Activated naive CD4-positive, alpha-beta T cell treated with anti-CD3 and anti-CD28 coated beads, Interleukin-2, amount 10 ng/mL, durations not matched to agents 7 days and 5 days (primary cell): ENCODE data around the gene ACVR1.

Experiments used
- CTCF ChIA-PET: fragments of 350-600 bp; sonication (Branson Sonifier 250); formaldehyde crosslinking; loops from one replicate; lab custom pipeline; 2021; ENCODE audit warnings: antibody characterized with exemption; lab: Charles Lee
- DNase-seq: peaks from one replicate; pipeline ENCODE4 v3.0.0-alpha.2; 2020
- H3K27ac Mint-ChIP-seq: one replicate; pipeline ENCODE4 v1.8.0; 2021; ENCODE audit warnings: mild to moderate bottlenecking, moderate library complexity, mixed read lengths
- H3K27me3 Mint-ChIP-seq: one replicate; pipeline ENCODE4 v1.8.0; 2021; ENCODE audit warnings: mild to moderate bottlenecking, mixed read lengths
- H3K36me3 Mint-ChIP-seq: one replicate; pipeline ENCODE4 v1.8.0; 2021; ENCODE audit warnings: mixed read lengths
- H3K4me1 Mint-ChIP-seq: one replicate; pipeline ENCODE4 v1.8.0; 2021; ENCODE audit warnings: mixed read lengths
- H3K4me3 Mint-ChIP-seq: one replicate; pipeline ENCODE4 v1.8.0; 2021; ENCODE audit warnings: mild to moderate bottlenecking, moderate library complexity, mixed read lengths
- H3K9me3 Mint-ChIP-seq: one replicate; pipeline ENCODE4 v1.8.0; 2021; ENCODE audit warnings: mixed read lengths

ACVR1 gene

GRCh38 chr2:157803952-157804351 is 72.2 kb downstream of the ACVR1 start:
- Mint-ChIP-seq H3K4me3 (no peak overlapping the region), H3K4me1 (peaks cover 18% of the 10 kb centered on the region), H3K9me3 (no peaks in the 10 kb centered on the region), H3K36me3 (peaks cover 39% of the 10 kb centered on the region), H3K27ac (no peak overlapping the region), H3K27me3 (no peaks in the 10 kb centered on the region)
- DNase-seq = no peak
- CTCF ChIA-PET = no interaction called here

- no peak overlapping the region for H3K4me3 Mint-ChIP-seq
- CTCF ChIA-PET = no interaction called here
- H3K27me3 Mint-ChIP-seq = no peaks in the 10 kb centered on the region
- no peaks in the 10 kb centered on the region for H3K9me3 Mint-ChIP-seq
- DNase-seq = no peak
- H3K27ac Mint-ChIP-seq = no peak overlapping the region
- peaks cover 18% of the 10 kb centered on the region for H3K4me1 Mint-ChIP-seq
- peaks cover 39% of the 10 kb centered on the region for H3K36me3 Mint-ChIP-seq
Measured at GRCh38 chr2:157803476-157803875, 72.7 kb downstream of the ACVR1 start.

- Mint-ChIP-seq H3K27ac (no peak overlapping the region), H3K9me3 (no peaks in the 10 kb centered on the region), H3K27me3 (no peaks in the 10 kb centered on the region), H3K36me3 (peaks cover 37% of the 10 kb centered on the region), H3K4me1 (no peaks in the 10 kb centered on the region), H3K4me3 (no peak overlapping the region)
- CTCF ChIA-PET = no interaction called here
- DNase-seq = no peak
Measured at GRCh38 chr2:157800838-157801495, 75.2 kb downstream of the ACVR1 start.

- peaks cover 35% of the 10 kb centered on the region for H3K36me3 Mint-ChIP-seq
- no peak overlapping the region for H3K4me3 Mint-ChIP-seq
- CTCF ChIA-PET = interaction anchor here (0.6 kb wide), 1 partner anchor 105 kb away, joined by 3 read pairs; no protein-coding TSS in a partner anchor
- H3K27ac Mint-ChIP-seq = no peak overlapping the region
- no peaks in the 10 kb centered on the region for H3K27me3 Mint-ChIP-seq
- H3K4me1 Mint-ChIP-seq = peaks cover 12% of the 10 kb centered on the region
- no peaks in the 10 kb centered on the region for H3K9me3 Mint-ChIP-seq
- no peak for DNase-seq
Measured at GRCh38 chr2:157793053-157793612, 83.0 kb downstream of the ACVR1 start.

- H3K4me3 Mint-ChIP-seq = no peak overlapping the region
- H3K27ac Mint-ChIP-seq = no peak overlapping the region
- no peaks in the 10 kb centered on the region for H3K9me3 Mint-ChIP-seq
- peaks cover 34% of the 10 kb centered on the region for H3K36me3 Mint-ChIP-seq
- H3K27me3 Mint-ChIP-seq = no peaks in the 10 kb centered on the region
- CTCF ChIA-PET = interaction anchor here (0.6 kb wide), 1 partner anchor 105 kb away, joined by 3 read pairs; no protein-coding TSS in a partner anchor
- no peak for DNase-seq
- peaks cover 12% of the 10 kb centered on the region for H3K4me1 Mint-ChIP-seq
Measured at GRCh38 chr2:157792335-157793052, 83.6 kb downstream of the ACVR1 start.

GRCh38 chr2:157790780-157791179 is 85.3 kb downstream of the ACVR1 start:
- no peak for DNase-seq
- Mint-ChIP-seq H3K27ac (no peak overlapping the region), H3K27me3 (no peaks in the 10 kb centered on the region), H3K4me1 (peaks cover 12% of the 10 kb centered on the region), H3K4me3 (no peak overlapping the region), H3K9me3 (no peaks in the 10 kb centered on the region), H3K36me3 (peaks cover 29% of the 10 kb centered on the region)
- CTCF ChIA-PET = interaction anchor here (2.3 kb wide), 1 partner anchor 86 kb away, joined by 7 read pairs; the partner anchor contains the start of gene ACVR1

GRCh38 chr2:157789933-157790511 is 86.1 kb downstream of the ACVR1 start:
- H3K4me3 Mint-ChIP-seq = no peak overlapping the region
- peak; percentile 25 for DNase-seq

GRCh38 chr2:157789256-157789655 is 86.9 kb downstream of the ACVR1 start:
- Mint-ChIP-seq H3K36me3 (peaks cover 29% of the 10 kb centered on the region), H3K4me3 (no peak overlapping the region), H3K27ac (no peak overlapping the region), H3K27me3 (no peaks in the 10 kb centered on the region), H3K9me3 (no peaks in the 10 kb centered on the region), H3K4me1 (peaks cover 19% of the 10 kb centered on the region)
- DNase-seq = no peak
- CTCF ChIA-PET = interaction anchor here (0.9 to 2.3 kb wide), 2 partner anchors 38 to 87 kb away, joined by 3 to 7 read pairs; partner anchors contain the start of gene ACVR1

More at GRCh38 chr2:157789933-157790511, 86.1 kb downstream of the ACVR1 start:
- Mint-ChIP-seq H3K36me3 (peaks cover 27% of the 10 kb centered on the region), H3K4me1 (peaks cover 12% of the 10 kb centered on the region), H3K27me3 (no peaks in the 10 kb centered on the region), H3K9me3 (no peaks in the 10 kb centered on the region), H3K27ac (peak overlapping the region; percentile 6)
- CTCF ChIA-PET = interaction anchor here (0.8 to 2.3 kb wide), 2 partner anchors 9 to 87 kb away, joined by 3 to 7 read pairs; partner anchors contain the start of gene ACVR1

GRCh38 chr2:157788201-157788600 is 87.9 kb downstream of the ACVR1 start:
- no peak for DNase-seq
- CTCF ChIA-PET = no interaction called here
- no peaks in the 10 kb centered on the region for H3K27me3 Mint-ChIP-seq
- peak overlapping the region; percentile 29 for H3K27ac Mint-ChIP-seq
- no peaks in the 10 kb centered on the region for H3K9me3 Mint-ChIP-seq
- peaks cover 23% of the 10 kb centered on the region for H3K36me3 Mint-ChIP-seq
- peaks cover 25% of the 10 kb centered on the region for H3K4me1 Mint-ChIP-seq
- no peak overlapping the region for H3K4me3 Mint-ChIP-seq

GRCh38 chr2:157787364-157787938 is 88.7 kb downstream of the ACVR1 start:
- no peaks in the 10 kb centered on the region for H3K9me3 Mint-ChIP-seq
- H3K27me3 Mint-ChIP-seq = no peaks in the 10 kb centered on the region
- no peak for DNase-seq
- CTCF ChIA-PET = interaction anchor here (1.4 kb wide), 1 partner anchor 277 kb away, joined by 3 read pairs; no protein-coding TSS in a partner anchor
- H3K36me3 Mint-ChIP-seq = peaks cover 21% of the 10 kb centered on the region
- peaks cover 29% of the 10 kb centered on the region for H3K4me1 Mint-ChIP-seq
- H3K4me3 Mint-ChIP-seq = no peak overlapping the region
- no peak overlapping the region for H3K27ac Mint-ChIP-seq

- H3K27ac Mint-ChIP-seq = no peak overlapping the region
- H3K4me3 Mint-ChIP-seq = no peak overlapping the region
- no peak for DNase-seq
- CTCF ChIA-PET = interaction anchor here (1.4 kb wide), 1 partner anchor 277 kb away, joined by 3 read pairs; no protein-coding TSS in a partner anchor
- H3K9me3 Mint-ChIP-seq = no peaks in the 10 kb centered on the region
- H3K36me3 Mint-ChIP-seq = peaks cover 22% of the 10 kb centered on the region
- peaks cover 35% of the 10 kb centered on the region for H3K4me1 Mint-ChIP-seq
- H3K27me3 Mint-ChIP-seq = no peaks in the 10 kb centered on the region
Measured at GRCh38 chr2:157786663-157787363, 89.3 kb downstream of the ACVR1 start.

GRCh38 chr2:157785866-157786662 is 90.1 kb downstream of the ACVR1 start:
- Mint-ChIP-seq H3K4me1 (peaks cover 41% of the 10 kb centered on the region), H3K27me3 (no peaks in the 10 kb centered on the region), H3K27ac (no peak overlapping the region), H3K9me3 (no peaks in the 10 kb centered on the region), H3K4me3 (no peak overlapping the region), H3K36me3 (peaks cover 23% of the 10 kb centered on the region)
- CTCF ChIA-PET = interaction anchor here (1.4 kb wide), 1 partner anchor 276 kb away, joined by 3 read pairs; no protein-coding TSS in a partner anchor
- no peak for DNase-seq
